Measurements from ENCODE around the gene E2F6. TPM values are rescaled to one million over a fixed set of nuclear protein-coding genes. Genes with fewer than 3 reads are reported as not detected.

E2F6 gene
- total and polyA plus RNA-seq, 2 donors (not counting 3 experiments of a cell fraction or from before 2014, with no cell fraction given), result 7.9 to 15.7 TPM

DNA sequence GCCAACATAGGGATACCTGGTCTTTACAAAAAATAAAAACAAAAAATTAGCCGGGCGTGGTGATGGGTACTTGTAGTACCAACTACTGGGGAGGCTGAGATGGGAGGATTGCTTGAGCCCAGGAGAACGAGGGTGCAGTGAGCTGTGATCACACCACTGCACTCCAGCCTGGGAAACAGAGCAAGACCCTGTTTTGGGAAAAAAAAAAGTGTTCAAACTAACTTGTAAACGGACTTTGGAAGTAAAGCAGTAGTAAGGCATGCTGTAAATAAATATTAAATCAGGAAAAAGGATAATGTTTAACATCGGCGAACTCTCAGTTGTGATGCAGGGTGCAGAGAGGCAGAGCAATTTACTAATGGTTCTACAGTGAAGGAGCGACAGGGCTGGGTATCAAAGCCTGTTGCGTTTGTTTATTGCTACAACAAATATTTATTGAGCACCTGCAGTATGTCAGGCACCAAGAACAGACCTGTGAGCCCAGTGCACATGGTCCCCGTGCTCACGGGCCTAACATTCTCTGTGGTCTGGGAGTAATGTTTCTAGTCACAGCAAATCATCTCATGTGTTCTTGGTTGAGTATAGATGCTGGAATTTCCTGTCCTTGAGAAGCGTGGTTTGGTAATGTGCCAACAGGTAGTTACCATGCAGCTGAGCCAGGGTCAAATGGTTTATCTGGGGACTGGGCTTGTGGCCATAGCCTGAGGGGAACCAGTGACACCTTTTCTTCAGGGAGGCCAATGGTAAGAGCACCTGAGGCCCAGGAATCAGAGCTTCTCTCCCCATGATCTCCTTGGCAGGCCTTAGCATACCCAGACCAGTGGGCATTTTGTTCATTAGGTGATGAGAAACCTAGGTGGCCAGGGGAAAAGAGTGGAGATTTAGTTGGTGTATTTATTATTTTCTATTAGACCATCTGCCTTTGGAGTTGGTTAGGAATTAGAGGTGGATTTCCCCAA is 40.0 kb upstream of the E2F6 start:
- H4K20me1 ChIP-seq (replicated peaks; ENCODE audit: control insufficient read depth, extremely low read depth, insufficient read depth, low read length), result no peaks in the 10 kb centered on the region
- H2AFZ ChIP-seq (ENCODE audit: low read depth, low read length), result no peak overlapping the region
- no peak for TF ChIP-seq POLR2AphosphoS5 (IDR thresholded peaks at IDR 0.05; ENCODE audit: insufficient read depth, low read depth, low read length)
- no peak for TF ChIP-seq POLR2A (IDR thresholded peaks at IDR 0.05; ENCODE audit: low read depth, low read length)
- TF ChIP-seq, protein P1, sequence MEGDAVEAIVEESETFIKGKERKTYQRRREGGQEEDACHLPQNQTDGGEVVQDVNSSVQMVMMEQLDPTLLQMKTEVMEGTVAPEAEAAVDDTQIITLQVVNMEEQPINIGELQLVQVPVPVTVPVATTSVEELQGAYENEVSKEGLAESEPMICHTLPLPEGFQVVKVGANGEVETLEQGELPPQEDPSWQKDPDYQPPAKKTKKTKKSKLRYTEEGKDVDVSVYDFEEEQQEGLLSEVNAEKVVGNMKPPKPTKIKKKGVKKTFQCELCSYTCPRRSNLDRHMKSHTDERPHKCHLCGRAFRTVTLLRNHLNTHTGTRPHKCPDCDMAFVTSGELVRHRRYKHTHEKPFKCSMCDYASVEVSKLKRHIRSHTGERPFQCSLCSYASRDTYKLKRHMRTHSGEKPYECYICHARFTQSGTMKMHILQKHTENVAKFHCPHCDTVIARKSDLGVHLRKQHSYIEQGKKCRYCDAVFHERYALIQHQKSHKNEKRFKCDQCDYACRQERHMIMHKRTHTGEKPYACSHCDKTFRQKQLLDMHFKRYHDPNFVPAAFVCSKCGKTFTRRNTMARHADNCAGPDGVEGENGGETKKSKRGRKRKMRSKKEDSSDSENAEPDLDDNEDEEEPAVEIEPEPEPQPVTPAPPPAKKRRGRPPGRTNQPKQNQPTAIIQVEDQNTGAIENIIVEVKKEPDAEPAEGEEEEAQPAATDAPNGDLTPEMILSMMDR (IDR thresholded peaks at IDR 0.05; ENCODE audit: extremely low read depth in 1 of 2, insufficient read depth in 1 of 2, low read depth in 1 of 2, low read length in 2 of 2), result no peak
- TF ChIP-seq FOS (IDR thresholded peaks at IDR 0.05; ENCODE audit: borderline replicate concordance, insufficient read depth, low read length), result no peak
- TF ChIP-seq JUN (IDR thresholded peaks at IDR 0.05; ENCODE audit: borderline replicate concordance, insufficient read depth, insufficient read length, low read depth), result no peak
- TF ChIP-seq GATA2 (IDR thresholded peaks at IDR 0.05; ENCODE audit: insufficient read depth, insufficient read length, low read depth, low read length), result no peak
- TF ChIP-seq MYC (IDR thresholded peaks at IDR 0.05; ENCODE audit: low read depth, low read length), result no peak
- TF ChIP-seq EZH2 (IDR thresholded peaks at IDR 0.05; ENCODE audit: borderline replicate concordance, low read depth, low read length, severe bottlenecking), result no peak
- TF ChIP-seq, protein P2, sequence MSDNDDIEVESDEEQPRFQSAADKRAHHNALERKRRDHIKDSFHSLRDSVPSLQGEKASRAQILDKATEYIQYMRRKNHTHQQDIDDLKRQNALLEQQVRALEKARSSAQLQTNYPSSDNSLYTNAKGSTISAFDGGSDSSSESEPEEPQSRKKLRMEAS (IDR thresholded peaks at IDR 0.05; ENCODE audit: insufficient read depth, insufficient read length), result no peak
- CTCF ChIA-PET, result interaction anchor here (0.6 to 0.9 kb wide), 2 partner anchors 28 to 213 kb away, joined by 4 to 5 read pairs; no protein-coding TSS in a partner anchor
- H3K4me3 ChIP-seq (replicated peaks in 1 of 3; ENCODE audit: insufficient read depth in 1 of 3, low read depth in 1 of 3, low read length in 3 of 3), result no peak overlapping the region
- no peaks in the 10 kb centered on the region for H3K36me3 ChIP-seq (ENCODE audit: control insufficient read depth in 2 of 2, extremely low read depth in 1 of 2, insufficient read depth in 2 of 2, low read length in 2 of 2)
- BruUV-seq (replicated peaks), result no TSS peak
- H3K9me1 ChIP-seq (replicated peaks; ENCODE audit: control insufficient read depth, extremely low read depth, insufficient read depth, low read length), result no peaks in the 10 kb centered on the region
- no peak overlapping the region for H3K4me2 ChIP-seq (ENCODE audit: insufficient read depth, low read length)
- dilution Hi-C loops (cut with MboI; ENCODE audit: extremely low pct_ligation_motif_present, low sequenced_read_pairs) (no loop called here), intact Hi-C loops (cut with micrococcal nuclease) (no loop called here)
- DNase-seq (ENCODE audit: low read depth, low spot score) (no peak), FAIRE-seq (no peak)
- H3K27ac ChIP-seq (ENCODE audit: insufficient read depth, low read depth, low read length), result no peak overlapping the region
- H3K27me3 ChIP-seq (ENCODE audit: control insufficient read depth in 2 of 2, insufficient read depth in 2 of 2, low read length in 2 of 2), result no peaks in the 10 kb centered on the region
- H3K79me2 ChIP-seq (ENCODE audit: control insufficient read depth, insufficient read depth, low read length), result no peaks in the 10 kb centered on the region
- no peaks in the 10 kb centered on the region for H3K9me3 ChIP-seq (replicated peaks; ENCODE audit: control insufficient read depth, insufficient read depth, low read length)
- H3K9ac ChIP-seq (replicated peaks; ENCODE audit: extremely low read depth, insufficient read depth, low read length), result no peak overlapping the region
- no peaks in the 10 kb centered on the region for H3K4me1 ChIP-seq (ENCODE audit: control insufficient read depth, extremely low read depth, insufficient read depth, low read length)
- POLR2A ChIA-PET, result no interaction called here
